WTC11 (cell line): ENCODE results near the gene WBP1L. TPM values are rescaled to one million over a fixed set of nuclear protein-coding genes. Genes with fewer than 3 reads are reported as not detected.

Experiments used
- ATAC-seq: fragments of 200-7000 bp; cut with Tn5 transposase; 2 replicates; pipeline ENCODE4 v1.10.0; 2021; ENCODE audit warnings: mild to moderate bottlenecking, moderate library complexity
- CTCF ChIA-PET: fragments of 300-600 bp; sonication (Branson Sonifier 250); formaldehyde crosslinking; loops from one replicate; lab custom pipeline; 2021; ENCODE audit warnings: antibody characterized with exemption; lab: Charles Lee
- POLR2A ChIA-PET: fragments of 350-600 bp; sonication (Branson Sonifier 250); formaldehyde crosslinking; loops from one replicate; lab custom pipeline; 2021; ENCODE audit warnings: antibody characterized with exemption; lab: Charles Lee
- DNase-seq: peaks from one replicate; pipeline ENCODE4 v3.0.0; 2021; ENCODE audit warnings: low spot score
- H3K27ac Mint-ChIP-seq: 2 replicates; pipeline ENCODE4 v1.8.0; 2021; ENCODE audit warnings: mixed read lengths
- H3K27me3 Mint-ChIP-seq: 2 replicates; pipeline ENCODE4 v1.8.0; 2021; ENCODE audit warnings: low read depth, mild to moderate bottlenecking, moderate library complexity, mixed read lengths
- H3K36me3 Mint-ChIP-seq: 2 replicates; pipeline ENCODE4 v1.8.0; 2021; ENCODE audit warnings: mixed read lengths
- H3K4me1 Mint-ChIP-seq: 2 replicates; pipeline ENCODE4 v1.8.0; 2022; ENCODE audit warnings: mixed read lengths
- H3K4me3 Mint-ChIP-seq: 2 replicates; pipeline ENCODE4 v1.8.0; 2021; ENCODE audit warnings: mild to moderate bottlenecking, moderate library complexity, mixed read lengths
- H3K9me3 Mint-ChIP-seq: 2 replicates; pipeline ENCODE4 v1.8.0; 2021; ENCODE audit warnings: mixed read lengths
- E2F1 ChIP-seq: sonication (generic); formaldehyde crosslinking; IDR thresholded peaks from 2 replicates; pipeline ENCODE4 v1.8.0; 2022; ENCODE audit warnings: mild to moderate bottlenecking, missing genetic modification reagents
- E2F5 ChIP-seq: sonication (generic); formaldehyde crosslinking; IDR thresholded peaks from 2 replicates; pipeline ENCODE4 v1.8.1; 2022; ENCODE audit warnings: mild to moderate bottlenecking, moderate library complexity, missing genetic modification reagents
- ERG ChIP-seq: fragments of 250-450 bp; sonication (Bioruptor Pico); IDR thresholded peaks from 2 replicates; pipeline ENCODE4 v1.8.0; 2021; ENCODE audit warnings: mild to moderate bottlenecking
- FOXP1 ChIP-seq: sonication (generic); formaldehyde crosslinking; IDR thresholded peaks from 2 replicates; pipeline ENCODE4 v1.8.0; 2022; ENCODE audit warnings: missing genetic modification reagents, mild to moderate bottlenecking, moderate library complexity, borderline replicate concordance
- GRHL2 ChIP-seq: fragments of 250-450 bp; sonication (Bioruptor Pico); IDR thresholded peaks from 2 replicates; pipeline ENCODE4 v1.8.0; 2022; ENCODE audit warnings: mild to moderate bottlenecking, moderate library complexity; ENCODE audit not compliant: insufficient replicate concordance, severe bottlenecking
- GTF2I ChIP-seq: fragments of 250-450 bp; sonication (Bioruptor Pico); conservative IDR thresholded peaks from 2 replicates; pipeline ENCODE4 v1.4.0; 2021; ENCODE audit warnings: mild to moderate bottlenecking
- HMGA2 ChIP-seq: fragments of 250-450 bp; sonication (Bioruptor Pico); IDR thresholded peaks from 2 replicates; pipeline ENCODE4 v1.4.0; 2021; ENCODE audit warnings: mild to moderate bottlenecking, moderate library complexity
- IRF1 ChIP-seq: sonication (generic); formaldehyde crosslinking; IDR thresholded peaks from 2 replicates; pipeline ENCODE4 v1.8.0; 2023; ENCODE audit warnings: missing genetic modification reagents
- JAZF1 ChIP-seq: fragments of 250-450 bp; sonication (Bioruptor Pico); IDR thresholded peaks from 2 replicates; pipeline ENCODE4 v1.9.0; 2021; ENCODE audit warnings: moderate library complexity, mild to moderate bottlenecking, inconsistent platforms
- JUN ChIP-seq: sonication (generic); formaldehyde crosslinking; IDR thresholded peaks from 2 replicates; pipeline ENCODE4 v1.8.0; 2023; ENCODE audit warnings: mild to moderate bottlenecking, missing genetic modification reagents
- MXD4 ChIP-seq: fragments of 250-450 bp; sonication (Bioruptor Pico); IDR thresholded peaks from 2 replicates; pipeline ENCODE4 v1.8.0; 2021; ENCODE audit warnings: mild to moderate bottlenecking, moderate library complexity, borderline replicate concordance
- NFYB ChIP-seq: sonication (generic); formaldehyde crosslinking; conservative IDR thresholded peaks from 2 replicates; pipeline ENCODE4 v1.8.0; 2022; ENCODE audit warnings: low read depth, missing genetic modification reagents
- NR2C2 ChIP-seq: sonication (generic); formaldehyde crosslinking; IDR thresholded peaks from 2 replicates; pipeline ENCODE4 v1.8.0; 2022; ENCODE audit warnings: mild to moderate bottlenecking, missing genetic modification reagents
- NR3C1 ChIP-seq: sonication (generic); formaldehyde crosslinking; conservative IDR thresholded peaks from 2 replicates; pipeline ENCODE4 v1.8.1; 2023; ENCODE audit warnings: low read depth, mild to moderate bottlenecking, missing genetic modification reagents
- OVOL2 ChIP-seq: fragments of 250-450 bp; sonication (Bioruptor Pico); IDR thresholded peaks from 2 replicates; pipeline ENCODE4 v1.9.0; 2021; ENCODE audit warnings: mild to moderate bottlenecking, borderline replicate concordance
- TEAD1 ChIP-seq: sonication (generic); formaldehyde crosslinking; IDR thresholded peaks from 2 replicates; pipeline ENCODE4 v1.8.0; 2022; ENCODE audit warnings: mild to moderate bottlenecking, missing genetic modification reagents
- USF1 ChIP-seq: sonication (generic); formaldehyde crosslinking; IDR thresholded peaks from 2 replicates; pipeline ENCODE4 v1.8.0; 2022; ENCODE audit warnings: mild to moderate bottlenecking, missing genetic modification reagents
- ZNF121 ChIP-seq: sonication (generic); formaldehyde crosslinking; IDR thresholded peaks from 2 replicates; pipeline ENCODE4 v1.8.0; 2023; ENCODE audit warnings: missing genetic modification reagents
- ZNF281 ChIP-seq: sonication (generic); formaldehyde crosslinking; IDR thresholded peaks from 2 replicates; pipeline ENCODE4 v1.8.0; 2023; ENCODE audit warnings: mild to moderate bottlenecking, missing genetic modification reagents
- ZNF671 ChIP-seq: fragments of 250-450 bp; sonication (Bioruptor Pico); IDR thresholded peaks from 2 replicates; pipeline ENCODE4 v1.8.0; 2021; ENCODE audit warnings: mild to moderate bottlenecking
- total RNA-seq: library from RNA; stranded (reverse); gene quantifications from 3 replicates; pipeline ENCODE4 v1.2.3, GENCODE V29; 2021

The WBP1L gene
- total RNA-seq, 1 experiment from 2014 or later = 26.8 TPM

- POLR2A ChIA-PET = no interaction called here
- Mint-ChIP-seq H3K27ac (peak overlapping the region; percentile 30), H3K9me3 (no peaks in the 10 kb centered on the region), H3K27me3 (no peaks in the 10 kb centered on the region), H3K36me3 (no peaks in the 10 kb centered on the region), H3K4me1 (peaks cover 72% of the 10 kb centered on the region), H3K4me3 (no peak overlapping the region)
- TF ChIP-seq JUN (no peak), ZNF671 (no peak), ZNF121 (no peak), NR2C2 (no peak), USF1 (CRISPR knock-in tag) (no peak), FOXP1 (CRISPR knock-in tag) (no peak), NR3C1 (CRISPR knock-in tag) (no peak), ERG (CRISPR knock-in tag) (no peak), MXD4 (CRISPR knock-in tag) (no peak), JAZF1 (CRISPR knock-in tag) (no peak), NFYB (CRISPR knock-in tag) (no peak), TEAD1 (no peak), HMGA2 (CRISPR knock-in tag) (no peak), GTF2I (CRISPR knock-in tag) (no peak), ZNF281 (no peak), E2F5 (CRISPR knock-in tag) (no peak), IRF1 (no peak), E2F1 (CRISPR knock-in tag) (no peak), OVOL2 (no peak)
- 0 out of 2 replicates have a peak, but pooled peaks have one; percentile 3 for ATAC-seq
- CTCF ChIA-PET = no interaction called here
- DNase-seq = no peak
Measured at GRCh38 chr10:102779680-102780526, 36.2 kb downstream of the WBP1L start.

GRCh38 chr10:102780527-102780808, 36.7 kb downstream of the WBP1L start:
- no peak for ATAC-seq
- peaks cover 67% of the 10 kb centered on the region for H3K4me1 Mint-ChIP-seq
- ChIA-PET CTCF (interaction anchor here (0.7 kb wide), 1 partner anchor 105 kb away, joined by 3 read pairs; no protein-coding TSS in a partner anchor), POLR2A (no interaction called here)
- no peaks in the 10 kb centered on the region for H3K36me3 Mint-ChIP-seq
- no peak for DNase-seq
- no peak for TF ChIP-seq GRHL2 (CRISPR knock-in tag)
- no peaks in the 10 kb centered on the region for H3K27me3 Mint-ChIP-seq
- H3K4me3 Mint-ChIP-seq = no peak overlapping the region
- H3K9me3 Mint-ChIP-seq = no peaks in the 10 kb centered on the region
- H3K27ac Mint-ChIP-seq = no peak overlapping the region
